T1000 (cell line): ENCODE measurements around the gene PC.

Experiments used
- DNase-seq: peaks from one replicate; lab custom pipeline; 2025; ENCODE audit warnings: mixed read lengths; lab: John Stamatoyannopoulos, UW

PC gene

GRCh38 chr11:66853242-66854229 is 104.6 kb downstream of the PC start:
- no peak for DNase-seq

- DNase-seq = no peak
Observed at GRCh38 chr11:66852466-66853241, 105.5 kb downstream of the PC start.

- no peak for DNase-seq
Observed at GRCh38 chr11:66851698-66852465, 106.3 kb downstream of the PC start.

- no peak for DNase-seq
Observed at GRCh38 chr11:66851239-66851596, 107.0 kb downstream of the PC start.

- no peak for DNase-seq
Observed at GRCh38 chr11:66850588-66851238, 107.5 kb downstream of the PC start.

GRCh38 chr11:66850235-66850587 is 108.0 kb downstream of the PC start:
- DNase-seq = no peak

- no peak for DNase-seq
Observed at GRCh38 chr11:66849501-66850234, 108.5 kb downstream of the PC start.

- DNase-seq = no peak
Observed at GRCh38 chr11:66848671-66849500, 109.3 kb downstream of the PC start.

- DNase-seq = no peak
Observed at GRCh38 chr11:66847461-66848232, 110.5 kb downstream of the PC start.

GRCh38 chr11:66846671-66847091 is 111.5 kb downstream of the PC start:
- DNase-seq = no peak

GRCh38 chr11:66845876-66846212 is 112.3 kb downstream of the PC start:
- no peak for DNase-seq

GRCh38 chr11:66845143-66845875 is 112.9 kb downstream of the PC start:
- no peak for DNase-seq

GRCh38 chr11:66844496-66845142 is 113.6 kb downstream of the PC start:
- no peak for DNase-seq

- DNase-seq = no peak
Observed at GRCh38 chr11:66843776-66844495, 114.2 kb downstream of the PC start.

- peak; percentile 71 for DNase-seq
Observed at GRCh38 chr11:66842896-66843775, 115.0 kb downstream of the PC start, which contains the start of gene RCE1. Gene RCE1, plus strand, starts transcription at chr11:66843441. Its CDS starts 15 bp downstream, at chr11:66843456.

GRCh38 chr11:66842501-66842895 is 115.7 kb downstream of the PC start:
- no peak for DNase-seq
